Measurements from ENCODE around the gene SEC31B. TPM values are rescaled to one million over a fixed set of nuclear protein-coding genes. Genes with fewer than 3 reads are reported as not detected.

Gene SEC31B
- total and polyA plus RNA-seq, 9 of the 15 experiments (the other 6 are each of a cell fraction or from before 2014, with no cell fraction given), result 0.91 to 7.0 (median 2.4) TPM

DNA sequence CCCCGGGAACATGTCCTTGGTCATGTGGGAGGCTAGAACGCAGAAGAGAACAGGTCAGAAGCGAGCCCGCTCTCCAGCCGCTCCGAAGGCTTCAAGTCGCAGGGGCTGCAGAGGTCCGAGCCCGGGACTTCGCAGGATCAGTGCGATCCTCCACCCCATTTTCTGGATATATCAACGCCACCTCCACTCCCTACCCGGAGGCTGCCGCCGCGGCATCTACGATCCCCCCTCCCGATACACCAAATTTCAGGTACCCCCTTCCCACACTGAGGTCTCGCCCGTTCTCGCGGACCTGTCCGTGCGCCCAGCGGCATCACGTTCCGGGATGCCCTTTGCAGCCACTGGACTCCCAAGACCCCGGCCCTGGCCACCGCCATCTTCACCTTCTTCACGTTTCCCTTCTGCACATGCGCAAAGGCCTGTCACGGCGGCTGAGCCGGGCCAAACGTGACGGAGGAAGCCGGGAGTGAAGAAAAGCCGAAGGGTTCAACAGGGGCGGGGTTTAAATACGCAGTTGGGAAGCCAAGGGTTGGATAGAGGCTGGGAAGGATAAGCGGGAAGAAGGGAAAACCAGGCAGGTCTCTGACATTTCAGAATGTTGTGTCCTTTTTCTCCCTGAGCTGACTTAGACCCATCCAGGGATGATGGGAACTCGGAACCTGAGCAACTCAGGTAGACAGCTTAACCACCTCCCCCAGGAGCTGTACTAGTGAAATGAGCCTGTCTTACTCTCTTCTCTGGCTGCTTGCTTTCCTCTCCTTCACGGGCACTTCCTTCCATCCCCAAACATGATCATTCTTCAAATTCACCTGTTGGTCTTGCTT lies 10.0 kb upstream of the SEC31B start, which contains the start of gene NDUFB8 (continued):
- TF ChIP-seq TBP (optimal IDR thresholded peaks at IDR 0.05; ENCODE audit: low read depth, low read length) (peak; percentile 56), ZBTB1 (CRISPR knock-in tag; IDR thresholded peaks at IDR 0.05; ENCODE audit: borderline replicate concordance, low read depth) (no peak), MBD2 (IDR thresholded peaks at IDR 0.05; ENCODE audit: borderline replicate concordance, low read depth) (0 out of 2 replicates have a peak, but pooled peaks have one; percentile 47), ETS2 (tag; IDR thresholded peaks at IDR 0.05; ENCODE audit: borderline replicate concordance, poor library complexity, severe bottlenecking) (no peak), KAT7 (CRISPR knock-in tag; IDR thresholded peaks at IDR 0.05; ENCODE audit: borderline replicate concordance) (0 out of 2 replicates have a peak, but pooled peaks have one; percentile 39), TAF7 (tag; IDR thresholded peaks at IDR 0.05) (peak; percentile 73), POLR3G (IDR thresholded peaks at IDR 0.05; ENCODE audit: extremely low read depth, insufficient read length, insufficient replicate concordance) (no peak), ATF1 (CRISPR knock-in tag; IDR thresholded peaks at IDR 0.05) (no peak), ATF1 (tag; IDR thresholded peaks at IDR 0.05) (peak; percentile 70), BHLHE40 (IDR thresholded peaks at IDR 0.05; ENCODE audit: low read length) (peak; percentile 64; the same call in 1 of the 2 replicates), CREB1 (IDR thresholded peaks at IDR 0.05) (peak; percentile 34; the same call in 1 of the 2 replicates), CREB1 (CRISPR knock-in tag; IDR thresholded peaks at IDR 0.05) (peak; percentile 80), ZNF212 (CRISPR knock-in tag; IDR thresholded peaks at IDR 0.05) (no peak), MYC (IDR thresholded peaks at IDR 0.05; ENCODE audit: low read depth, low read length) (0 out of 2 replicates have a peak, but pooled peaks have one; percentile 24), MYC (CRISPR knock-in tag; IDR thresholded peaks at IDR 0.05; ENCODE audit: borderline replicate concordance, low read depth) (no peak), NBN (IDR thresholded peaks at IDR 0.05; ENCODE audit: low read depth) (peak; percentile 2; the same call in 1 of the 2 replicates), PML (IDR thresholded peaks at IDR 0.05; ENCODE audit: low read length) (peak; percentile 53; the same call in 1 of the 2 replicates), NFXL1 (CRISPR knock-in tag; IDR thresholded peaks at IDR 0.05) (no peak), ESRRA (IDR thresholded peaks at IDR 0.05; ENCODE audit: borderline replicate concordance, low read depth) (peak; percentile 60; the same call in 1 of the 2 replicates)
- TF ChIP-seq, protein P1, sequence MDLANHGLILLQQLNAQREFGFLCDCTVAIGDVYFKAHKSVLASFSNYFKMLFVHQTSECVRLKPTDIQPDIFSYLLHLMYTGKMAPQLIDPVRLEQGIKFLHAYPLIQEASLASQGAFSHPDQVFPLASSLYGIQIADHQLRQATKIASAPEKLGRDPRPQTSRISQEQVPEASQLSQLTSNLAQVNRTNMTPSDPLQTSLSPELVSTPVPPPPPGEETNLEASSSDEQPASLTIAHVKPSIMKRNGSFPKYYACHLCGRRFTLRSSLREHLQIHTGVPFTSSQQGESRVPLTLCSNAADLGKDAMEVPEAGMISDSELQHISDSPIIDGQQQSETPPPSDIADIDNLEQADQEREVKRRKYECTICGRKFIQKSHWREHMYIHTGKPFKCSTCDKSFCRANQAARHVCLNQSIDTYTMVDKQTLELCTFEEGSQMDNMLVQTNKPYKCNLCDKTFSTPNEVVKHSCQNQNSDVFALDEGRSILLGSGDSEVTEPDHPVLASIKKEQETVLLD (IDR thresholded peaks at IDR 0.05), result 0 out of 2 replicates have a peak, but pooled peaks have one; percentile 30
